Heart left ventricle (tissue), 16 donors: ENCODE measurements around the gene STON1. TPM values are rescaled to one million over a fixed set of nuclear protein-coding genes. Genes with fewer than 3 reads are reported as not detected.
"Not testable (repeated sequence)": the region's sequence is repeated elsewhere in the genome, so short reads cannot be mapped to it uniquely, and the experiment has no call there.

ENCODE experiments used
- ATAC-seq, 4 donors: fragments of 200-7000 bp; cut with Tn5 transposase; one replicate each; pipeline ENCODE4 v1.9.1; 2020 to 2022; ENCODE audit warnings: moderate library complexity in 4 of 4, mild to moderate bottlenecking in 3 of 4, moderate number of reproducible peaks in 1 of 4
- DNase-seq, 5 donors: peaks; one replicate each; pipeline ENCODE4 v3.0.0-alpha.2; 2020
- H3K27ac ChIP-seq, 12 donors: fragments of 200-600 bp; sonication (generic) in 4 of 12; one replicate each; pipeline versions ENCODE4 v1.5.0 to v1.8.0; 2016 to 2022; ENCODE audit warnings: mild to moderate bottlenecking in 2 of 12
- H3K27me3 ChIP-seq, 9 donors: fragments of 200-600 bp; sonication (generic) in 2 of 9; one replicate each; pipeline versions ENCODE4 v1.5.1 to v1.8.0; 2016 to 2022; ENCODE audit warnings: mild to moderate bottlenecking in 3 of 9
- H3K36me3 ChIP-seq, 9 donors: fragments of 200-600 bp; sonication (generic) in 2 of 9; one replicate each; pipeline versions ENCODE4 v1.5.0 to v1.8.0; 2018 to 2022; ENCODE audit warnings: mild to moderate bottlenecking in 2 of 9
- H3K4me1 ChIP-seq, 12 donors: fragments of 200-600 bp; sonication (generic) in 4 of 12; one replicate each; pipeline versions ENCODE4 v1.5.0 to v1.8.0; 2016 to 2022; ENCODE audit warnings: mild to moderate bottlenecking in 3 of 12
- H3K4me3 ChIP-seq, 12 donors: fragments of 200-600 bp; sonication (generic) in 4 of 12; one replicate each; pipeline versions ENCODE4 v1.5.0 to v1.8.0; 2017 to 2022; ENCODE audit warnings: mild to moderate bottlenecking in 9 of 12, moderate library complexity in 4 of 12
- H3K9me3 ChIP-seq, 12 donors: fragments of 200-600 bp; sonication (generic) in 4 of 12; one replicate each; pipeline versions ENCODE4 v1.5.0 to v1.8.0; 2016 to 2022; ENCODE audit warnings: mild to moderate bottlenecking in 1 of 12
- POLR2A ChIP-seq, 2 donors: fragments of 450-650 bp; IDR thresholded peaks; one replicate each; pipeline ENCODE4 v1.6.1; 2017; ENCODE audit warnings: antibody characterized with exemption in 2 of 2, mild to moderate bottlenecking in 2 of 2, moderate library complexity in 2 of 2
- WGBS, 4 donors: extraction: QIAGEN DNeasy Blood & Tissue Kit in 2 of 4; methylation state at CpG; one replicate each; pipeline versions ENCODE4 v1.1.5 to v1.1.7; 2013 to 2018; 5-methylcytosine and 5-hydroxymethylcytosine counted together
- intact Hi-C, 10 donors: fragments of 100-400 bp; cut with DNase I; formaldehyde crosslinking; loops; one replicate each; pipeline versions ENCODE4 v1.11.1 to v1.14.2; 2022
- polyA plus RNA-seq, 2 donors: library from polyadenylated mRNA; stranded (reverse); fragments of 200-250 nt; gene quantifications; one replicate each; pipeline ENCODE4 v1.2.3, GENCODE V29; 2013
- total RNA-seq, 9 donors: library from RNA; depleted of rRNA in 2 of 9; stranded (reverse); fragments of >200 nt in 2 of 9; fragmentation: NEBNext Ultra II Directional in 3 of 9; extraction: Animal tissue kit (Norgen Biotek cat#: 25700) in 3 of 9; gene quantifications; one replicate each; pipeline versions ENCODE4 v1.1.0 to v1.2.4, GENCODE V29; 2016 to 2023
- TF ChIP-seq, protein P1 (sequence below), 12 donors: fragments of 200-600 bp; sonication (generic) in 4 of 12; IDR thresholded peaks; one replicate each; pipeline versions ENCODE4 v1.5.0 to v1.8.0; 2018 to 2022; ENCODE audit warnings: antibody characterized with exemption in 12 of 12, mild to moderate bottlenecking in 5 of 12
- donor health status: ischemic (EF 13 %, LVEDD 7.1; RV severe dilation, severe dysfunction).
- donor health status: healthy with polysubstance abuse.
- donor health status: DM: no; HTN: yes; CAD: no.
- donor health status: DM: no; HTN: no; CAD: no.
- donor health status: ischemic (EF 25% LVEDD 6.9; RV normal size, moderate dysfunction).
- donor health status: ischemic (EF 25% LVEDD 5.7; RV mildly dilated, moderate dysfunction).
- donor health status: healthy.
- donor health status: DM: yes; HTN: yes; CAD: no.
- donor health status: ischemic (EF 35%, LVEDD 5.7; RV mildly dilated, moderate dysfunction).
- donor health status: nonischemic (EF 11% LVEDD 7.7; RV severe dilation, severe dysfunction).
- donor health status: DM: yes; HTN: yes; CAD: no.
- donor health status: PGD.
- donor health status: ischemic (EF 29% LVEDD 5.4; RV normal size, mild dysfunction).
- donor health status: nonischemic (EF 23%, LVEDD 6.1; RV moderate dilation, normal function).

STON1 gene
- total and polyA plus RNA-seq, 11 donors, result 2.6 to 8.6 (median 4.4) TPM

DNA sequence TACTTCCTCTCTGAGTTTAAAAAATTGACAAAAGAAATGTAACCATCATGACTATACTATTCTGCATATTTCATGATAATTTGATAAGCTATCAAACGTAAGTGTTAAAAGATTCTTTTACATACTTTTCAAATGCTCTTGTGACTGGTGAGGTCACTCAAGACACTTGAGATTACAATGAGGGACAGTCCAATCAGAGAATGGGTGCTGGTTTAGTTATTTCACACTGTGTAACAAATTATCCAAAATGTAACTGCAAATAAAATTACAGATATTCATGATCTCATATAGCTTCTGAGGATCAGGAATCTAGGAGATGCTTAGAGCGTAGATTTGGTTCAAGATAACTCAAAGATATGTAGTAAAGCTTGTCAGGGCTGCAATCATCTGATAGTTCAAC is 83.3 kb downstream of the STON1 start:
- TF ChIP-seq, protein P1, sequence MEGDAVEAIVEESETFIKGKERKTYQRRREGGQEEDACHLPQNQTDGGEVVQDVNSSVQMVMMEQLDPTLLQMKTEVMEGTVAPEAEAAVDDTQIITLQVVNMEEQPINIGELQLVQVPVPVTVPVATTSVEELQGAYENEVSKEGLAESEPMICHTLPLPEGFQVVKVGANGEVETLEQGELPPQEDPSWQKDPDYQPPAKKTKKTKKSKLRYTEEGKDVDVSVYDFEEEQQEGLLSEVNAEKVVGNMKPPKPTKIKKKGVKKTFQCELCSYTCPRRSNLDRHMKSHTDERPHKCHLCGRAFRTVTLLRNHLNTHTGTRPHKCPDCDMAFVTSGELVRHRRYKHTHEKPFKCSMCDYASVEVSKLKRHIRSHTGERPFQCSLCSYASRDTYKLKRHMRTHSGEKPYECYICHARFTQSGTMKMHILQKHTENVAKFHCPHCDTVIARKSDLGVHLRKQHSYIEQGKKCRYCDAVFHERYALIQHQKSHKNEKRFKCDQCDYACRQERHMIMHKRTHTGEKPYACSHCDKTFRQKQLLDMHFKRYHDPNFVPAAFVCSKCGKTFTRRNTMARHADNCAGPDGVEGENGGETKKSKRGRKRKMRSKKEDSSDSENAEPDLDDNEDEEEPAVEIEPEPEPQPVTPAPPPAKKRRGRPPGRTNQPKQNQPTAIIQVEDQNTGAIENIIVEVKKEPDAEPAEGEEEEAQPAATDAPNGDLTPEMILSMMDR (IDR thresholded peaks at IDR 0.05), result no peak
- TF ChIP-seq POLR2A (IDR thresholded peaks at IDR 0.05), result no peak
- intact Hi-C loops, result no loop called here

GRCh38 chr2:48614581-48614980 is 84.6 kb downstream of the STON1 start:
- intact Hi-C loops, H3K4me1 ChIP-seq, H3K4me3 ChIP-seq, H3K9me3 ChIP-seq, ATAC-seq, DNase-seq, H3K27me3 ChIP-seq, H3K36me3 ChIP-seq, H3K27ac ChIP-seq: not testable (repeated sequence)
- 95 to 97% (median 97%) methylated on average over 6 to 35 of the region's 35 CpGs for WGBS, 4 donors

More for the DNA sequence above, 83.3 kb downstream of the STON1 start:
- 78 to 89% (median 82%) methylated on average over 2 of the region's 2 CpGs for WGBS, 4 donors
- Histone ChIP-seq H3K9me3 (peaks cover 0 to 8% (median 0%) of the 10 kb centered on the region in 12 donors), H3K36me3 (no peaks in the 10 kb centered on the region), H3K4me3 (no peak overlapping the region), H3K4me1 (no peaks in the 10 kb centered on the region), H3K27ac (no peak overlapping the region), H3K27me3 (peaks cover 0 to 4% (median 0%) of the 10 kb centered on the region in 9 donors)
- DNase-seq (no peak), ATAC-seq (no peak)

- TF ChIP-seq POLR2A (IDR thresholded peaks at IDR 0.05), result no peak
- TF ChIP-seq, protein P1 (IDR thresholded peaks at IDR 0.05), result no peak
- H3K36me3 ChIP-seq, result no peaks in the 10 kb centered on the region
- H3K4me1 ChIP-seq, result no peaks in the 10 kb centered on the region
- peaks cover 0 to 4% (median 0%) of the 10 kb centered on the region in 9 donors for H3K27me3 ChIP-seq
- no peak within 1 kb of the TSS for H3K4me3 ChIP-seq
- intact Hi-C loops, result no loop called here
- peaks cover 0 to 8% (median 0%) of the 10 kb centered on the region in 12 donors for H3K9me3 ChIP-seq
- no peak for DNase-seq
- 71 to 87% (median 79%) methylated on average over 26 of the region's 26 CpGs for WGBS, 4 donors
- no peak for ATAC-seq
- H3K27ac ChIP-seq, result no peak within 1 kb of the TSS
These were observed 87.7 kb downstream of the STON1 start, which contains the start of gene GTF2A1L for GRCh38 chr2:48617618-48618017. TSS of gene GTF2A1L (plus strand) at chr2:48617856. CDS start at chr2:48617875, 19 bp downstream.

DNA sequence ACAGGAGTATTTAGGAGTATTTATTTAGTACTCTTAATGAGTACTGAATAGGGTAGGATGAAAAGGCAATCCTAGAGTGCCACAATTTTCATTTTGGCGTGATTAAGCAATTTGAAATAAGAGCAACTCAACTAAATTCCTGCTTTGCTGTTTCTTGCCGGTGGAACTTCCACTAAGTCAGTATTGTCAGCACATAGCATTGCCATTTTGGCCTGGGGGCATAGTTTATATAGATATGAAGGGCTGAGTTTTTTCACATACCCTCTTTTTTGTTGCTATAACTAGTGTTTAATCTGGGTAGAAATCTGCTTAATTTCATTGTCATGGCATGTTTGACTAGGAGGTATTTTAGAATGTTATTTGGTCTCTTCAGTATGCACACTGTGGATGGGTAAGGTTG is 89.6 kb downstream of the STON1 start:
- no peak overlapping the region for H3K27ac ChIP-seq
- TF ChIP-seq POLR2A (IDR thresholded peaks at IDR 0.05), result no peak
- TF ChIP-seq, protein P1 (IDR thresholded peaks at IDR 0.05), result no peak
- no peak overlapping the region for H3K4me3 ChIP-seq
- peaks cover 0 to 4% (median 0%) of the 10 kb centered on the region in 9 donors for H3K27me3 ChIP-seq
- intact Hi-C loops, result no loop called here
- H3K4me1 ChIP-seq, result no peaks in the 10 kb centered on the region
- DNase-seq, result no peak
- 90 to 93% (median 91%) methylated on average over 2 of the region's 2 CpGs for WGBS, 4 donors
- H3K36me3 ChIP-seq, result no peaks in the 10 kb centered on the region
- ATAC-seq, result no peak
- no peaks in the 10 kb centered on the region for H3K9me3 ChIP-seq

- ATAC-seq (no peak), DNase-seq (no peak)
- TF ChIP-seq POLR2A (IDR thresholded peaks at IDR 0.05), result no peak
- TF ChIP-seq, protein P1 (IDR thresholded peaks at IDR 0.05), result no peak
- Histone ChIP-seq H3K9me3 (peaks cover 0 to 3% (median 0%) of the 10 kb centered on the region in 12 donors), H3K27me3 (peaks cover 0 to 4% (median 0%) of the 10 kb centered on the region in 9 donors), H3K4me1 (no peaks in the 10 kb centered on the region), H3K4me3 (no peak overlapping the region), H3K27ac (no peak overlapping the region), H3K36me3 (no peaks in the 10 kb centered on the region)
- WGBS, 4 donors, result 93 to 97% (median 96%) methylated on average over 7 of the region's 7 CpGs
- intact Hi-C loops, result no loop called here
These were observed 90.7 kb downstream of the STON1 start for GRCh38 chr2:48620604-48621003.

DNA sequence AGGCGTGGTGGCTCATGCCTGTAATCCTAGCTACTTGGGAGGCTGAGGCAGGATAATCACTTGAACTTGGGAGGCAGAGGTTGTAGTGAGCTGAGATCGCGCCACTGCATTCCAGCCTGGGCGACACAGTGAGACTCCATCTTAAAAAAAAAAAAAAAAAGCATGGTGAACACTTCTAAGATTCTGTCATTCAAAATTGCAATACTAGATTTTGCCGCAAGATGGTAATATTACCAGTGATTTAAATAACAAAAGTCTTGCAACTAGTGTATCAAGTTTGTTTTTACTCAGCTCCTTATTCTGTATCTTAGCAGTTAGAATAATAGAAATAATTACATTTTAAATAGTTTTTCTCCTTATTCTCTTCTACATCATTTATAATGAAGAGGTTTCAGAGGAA is 92.7 kb downstream of the STON1 start:
- intact Hi-C loops, H3K4me1 ChIP-seq, ATAC-seq, H3K4me3 ChIP-seq, H3K27ac ChIP-seq, DNase-seq, H3K36me3 ChIP-seq, H3K27me3 ChIP-seq: not testable (repeated sequence)
- H3K9me3 ChIP-seq, result peaks cover 0 to 19% (median 0%) of the 10 kb centered on the region in 12 donors
- WGBS, 4 donors, result 87 to 92% (median 91%) methylated on average over 5 of the region's 5 CpGs
